Measurements from ENCODE around the gene WASHC4. TPM values are rescaled to one million over a fixed set of nuclear protein-coding genes. Genes with fewer than 3 reads are reported as not detected.

WASHC4 gene
- total RNA-seq, 1 experiment from 2014 or later: 25.5 TPM

DNA sequence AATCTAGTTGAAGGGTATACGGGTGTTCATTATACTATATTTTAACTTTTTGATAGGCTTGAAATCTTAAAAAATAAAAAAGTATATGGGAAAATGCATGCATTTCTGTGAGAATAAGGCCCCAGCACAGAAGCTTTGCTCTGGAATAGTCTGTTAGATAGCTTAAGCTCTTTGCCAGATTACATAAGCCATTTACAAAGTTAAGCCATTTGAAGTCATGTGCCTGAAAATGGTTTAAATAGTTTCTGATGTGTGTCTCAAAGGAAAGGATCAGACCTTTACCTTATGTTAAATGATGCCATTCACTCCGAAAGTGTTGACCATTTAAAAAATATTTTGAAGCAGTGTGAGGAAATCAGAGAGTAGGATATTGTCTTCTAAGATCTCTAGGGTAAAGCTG lies 51.3 kb downstream of the WASHC4 start:
- Histone ChIP-seq H3K9me2 (ENCODE audit: insufficient read depth) (no peaks in the 10 kb centered on the region), H2AFZ (ENCODE audit: low read depth, low read length, poor library complexity, severe bottlenecking) (no peak overlapping the region), H3K4me1 (ENCODE audit: control insufficient read depth in 1 of 2, insufficient read depth in 2 of 2, low read length in 2 of 2) (no peaks in the 10 kb centered on the region), H3K36me3 (ENCODE audit: control insufficient read depth in 1 of 2, insufficient read depth in 2 of 2, low read length in 2 of 2) (peaks cover 11 to 22% of the 10 kb centered on the region in 2 experiments; a peak in 2 of 4 replicates), H3K27me3 (ENCODE audit: insufficient read depth, low read length) (no peaks in the 10 kb centered on the region), H4K20me1 (ENCODE audit: insufficient read depth) (no peaks in the 10 kb centered on the region), H3K4me3 (replicated peaks in 1 of 2; ENCODE audit: low read depth in 1 of 2, low read length in 2 of 2) (no peak overlapping the region), H3K27ac (ENCODE audit: low read depth, low read length) (no peak overlapping the region), H3K9me3 (ENCODE audit: control insufficient read depth in 1 of 2, insufficient read depth in 1 of 2, low read depth in 1 of 2, low read length in 2 of 2) (no peaks in the 10 kb centered on the region), H3K79me2 (ENCODE audit: insufficient read depth, low read length) (no peaks in the 10 kb centered on the region), H3K9ac (ENCODE audit: low read length) (no peak overlapping the region), H3K4me2 (ENCODE audit: low read length) (no peak overlapping the region)
- TF ChIP-seq SIN3A (IDR thresholded peaks at IDR 0.05; ENCODE audit: low read depth) (no peak), EGR1 (IDR thresholded peaks at IDR 0.05; ENCODE audit: low read depth) (no peak), EZH2 (IDR thresholded peaks at IDR 0.05) (no peak), TCF7L2 (IDR thresholded peaks at IDR 0.05; ENCODE audit: borderline replicate concordance, extremely low read depth, insufficient read depth, insufficient read length) (no peak), ZFX (IDR thresholded peaks at IDR 0.05) (no peak), CBX3 (IDR thresholded peaks at IDR 0.05; ENCODE audit: low read depth) (no peak), SP1 (IDR thresholded peaks at IDR 0.05; ENCODE audit: low read depth) (no peak), POLR2A (IDR thresholded peaks at IDR 0.05; ENCODE audit: borderline replicate concordance, extremely low read depth, insufficient read depth, insufficient read length) (no peak), CEBPB (IDR thresholded peaks at IDR 0.05; ENCODE audit: low read depth) (no peak), FOSL1 (IDR thresholded peaks at IDR 0.05; ENCODE audit: low read depth) (no peak), YY1 (IDR thresholded peaks at IDR 0.05; ENCODE audit: extremely low read depth, insufficient replicate concordance, low read depth, low read length) (no peak), ZNF274 (IDR thresholded peaks at IDR 0.05; ENCODE audit: low read depth, low read length) (no peak), POLR2AphosphoS5 (IDR thresholded peaks at IDR 0.05; ENCODE audit: low read depth, low read length) (no peak), SRF (IDR thresholded peaks at IDR 0.05; ENCODE audit: low read depth) (no peak)
- TF ChIP-seq, protein P1, sequence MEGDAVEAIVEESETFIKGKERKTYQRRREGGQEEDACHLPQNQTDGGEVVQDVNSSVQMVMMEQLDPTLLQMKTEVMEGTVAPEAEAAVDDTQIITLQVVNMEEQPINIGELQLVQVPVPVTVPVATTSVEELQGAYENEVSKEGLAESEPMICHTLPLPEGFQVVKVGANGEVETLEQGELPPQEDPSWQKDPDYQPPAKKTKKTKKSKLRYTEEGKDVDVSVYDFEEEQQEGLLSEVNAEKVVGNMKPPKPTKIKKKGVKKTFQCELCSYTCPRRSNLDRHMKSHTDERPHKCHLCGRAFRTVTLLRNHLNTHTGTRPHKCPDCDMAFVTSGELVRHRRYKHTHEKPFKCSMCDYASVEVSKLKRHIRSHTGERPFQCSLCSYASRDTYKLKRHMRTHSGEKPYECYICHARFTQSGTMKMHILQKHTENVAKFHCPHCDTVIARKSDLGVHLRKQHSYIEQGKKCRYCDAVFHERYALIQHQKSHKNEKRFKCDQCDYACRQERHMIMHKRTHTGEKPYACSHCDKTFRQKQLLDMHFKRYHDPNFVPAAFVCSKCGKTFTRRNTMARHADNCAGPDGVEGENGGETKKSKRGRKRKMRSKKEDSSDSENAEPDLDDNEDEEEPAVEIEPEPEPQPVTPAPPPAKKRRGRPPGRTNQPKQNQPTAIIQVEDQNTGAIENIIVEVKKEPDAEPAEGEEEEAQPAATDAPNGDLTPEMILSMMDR (IDR thresholded peaks at IDR 0.05 in 2 of 3, conservative IDR thresholded peaks at IDR 0.05 in 1 of 3; ENCODE audit: borderline replicate concordance in 1 of 3, insufficient read depth in 1 of 3, low read depth in 2 of 3, low read length in 2 of 3): no peak
- TF ChIP-seq, protein P2, sequence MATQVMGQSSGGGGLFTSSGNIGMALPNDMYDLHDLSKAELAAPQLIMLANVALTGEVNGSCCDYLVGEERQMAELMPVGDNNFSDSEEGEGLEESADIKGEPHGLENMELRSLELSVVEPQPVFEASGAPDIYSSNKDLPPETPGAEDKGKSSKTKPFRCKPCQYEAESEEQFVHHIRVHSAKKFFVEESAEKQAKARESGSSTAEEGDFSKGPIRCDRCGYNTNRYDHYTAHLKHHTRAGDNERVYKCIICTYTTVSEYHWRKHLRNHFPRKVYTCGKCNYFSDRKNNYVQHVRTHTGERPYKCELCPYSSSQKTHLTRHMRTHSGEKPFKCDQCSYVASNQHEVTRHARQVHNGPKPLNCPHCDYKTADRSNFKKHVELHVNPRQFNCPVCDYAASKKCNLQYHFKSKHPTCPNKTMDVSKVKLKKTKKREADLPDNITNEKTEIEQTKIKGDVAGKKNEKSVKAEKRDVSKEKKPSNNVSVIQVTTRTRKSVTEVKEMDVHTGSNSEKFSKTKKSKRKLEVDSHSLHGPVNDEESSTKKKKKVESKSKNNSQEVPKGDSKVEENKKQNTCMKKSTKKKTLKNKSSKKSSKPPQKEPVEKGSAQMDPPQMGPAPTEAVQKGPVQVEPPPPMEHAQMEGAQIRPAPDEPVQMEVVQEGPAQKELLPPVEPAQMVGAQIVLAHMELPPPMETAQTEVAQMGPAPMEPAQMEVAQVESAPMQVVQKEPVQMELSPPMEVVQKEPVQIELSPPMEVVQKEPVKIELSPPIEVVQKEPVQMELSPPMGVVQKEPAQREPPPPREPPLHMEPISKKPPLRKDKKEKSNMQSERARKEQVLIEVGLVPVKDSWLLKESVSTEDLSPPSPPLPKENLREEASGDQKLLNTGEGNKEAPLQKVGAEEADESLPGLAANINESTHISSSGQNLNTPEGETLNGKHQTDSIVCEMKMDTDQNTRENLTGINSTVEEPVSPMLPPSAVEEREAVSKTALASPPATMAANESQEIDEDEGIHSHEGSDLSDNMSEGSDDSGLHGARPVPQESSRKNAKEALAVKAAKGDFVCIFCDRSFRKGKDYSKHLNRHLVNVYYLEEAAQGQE (IDR thresholded peaks at IDR 0.05; ENCODE audit: low read depth): no peak
- TF ChIP-seq, protein P3, sequence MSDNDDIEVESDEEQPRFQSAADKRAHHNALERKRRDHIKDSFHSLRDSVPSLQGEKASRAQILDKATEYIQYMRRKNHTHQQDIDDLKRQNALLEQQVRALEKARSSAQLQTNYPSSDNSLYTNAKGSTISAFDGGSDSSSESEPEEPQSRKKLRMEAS (IDR thresholded peaks at IDR 0.05): no peak
- TF ChIP-seq, protein P4, sequence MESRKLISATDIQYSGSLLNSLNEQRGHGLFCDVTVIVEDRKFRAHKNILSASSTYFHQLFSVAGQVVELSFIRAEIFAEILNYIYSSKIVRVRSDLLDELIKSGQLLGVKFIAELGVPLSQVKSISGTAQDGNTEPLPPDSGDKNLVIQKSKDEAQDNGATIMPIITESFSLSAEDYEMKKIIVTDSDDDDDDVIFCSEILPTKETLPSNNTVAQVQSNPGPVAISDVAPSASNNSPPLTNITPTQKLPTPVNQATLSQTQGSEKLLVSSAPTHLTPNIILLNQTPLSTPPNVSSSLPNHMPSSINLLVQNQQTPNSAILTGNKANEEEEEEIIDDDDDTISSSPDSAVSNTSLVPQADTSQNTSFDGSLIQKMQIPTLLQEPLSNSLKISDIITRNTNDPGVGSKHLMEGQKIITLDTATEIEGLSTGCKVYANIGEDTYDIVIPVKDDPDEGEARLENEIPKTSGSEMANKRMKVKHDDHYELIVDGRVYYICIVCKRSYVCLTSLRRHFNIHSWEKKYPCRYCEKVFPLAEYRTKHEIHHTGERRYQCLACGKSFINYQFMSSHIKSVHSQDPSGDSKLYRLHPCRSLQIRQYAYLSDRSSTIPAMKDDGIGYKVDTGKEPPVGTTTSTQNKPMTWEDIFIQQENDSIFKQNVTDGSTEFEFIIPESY (IDR thresholded peaks at IDR 0.05; ENCODE audit: extremely low read depth, insufficient replicate concordance, low read length): no peak
- TF ChIP-seq, protein P5, sequence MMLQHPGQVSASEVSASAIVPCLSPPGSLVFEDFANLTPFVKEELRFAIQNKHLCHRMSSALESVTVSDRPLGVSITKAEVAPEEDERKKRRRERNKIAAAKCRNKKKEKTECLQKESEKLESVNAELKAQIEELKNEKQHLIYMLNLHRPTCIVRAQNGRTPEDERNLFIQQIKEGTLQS (IDR thresholded peaks at IDR 0.05): no peak
- POLR2A ChIA-PET: no interaction called here
- DNase-seq (ENCODE audit: low read depth, low spot score): no peak
- no peak for ATAC-seq
- CTCF ChIA-PET: no interaction called here
- RAD21 ChIA-PET (ENCODE audit: low non-redundant PET in 1 of 2, low total read pairs in 2 of 2, uncharacterized antibody in 2 of 2, unreplicated experiment in 2 of 2): no interaction called here
- intact Hi-C loops (cut with micrococcal nuclease): no loop called here
- BruUV-seq (replicated peaks): no TSS peak

Measured in HCT116 (cell line).